HepG2 (cell line): ENCODE results near the gene MASP2. TPM values are rescaled to one million over a fixed set of nuclear protein-coding genes. Genes with fewer than 3 reads are reported as not detected.

ENCODE experiments used
- ATAC-seq: fragments of 200-7000 bp; cut with Tn5 transposase; 3 replicates; pipeline ENCODE4 v1.9.1; 2020; ENCODE audit warnings: mild to moderate bottlenecking, moderate library complexity
- BruUV-seq: library from RNA; stranded (reverse); fragments of 400-500 nt; replicated peaks from 2 replicates; lab custom pipeline; 2021; lab: Mats Ljungman, UMichigan
- CTCF ChIA-PET: fragments of 300-600 bp; formaldehyde crosslinking; extraction: SDS; loops from one replicate; lab custom pipeline; 2021; ENCODE audit warnings: low total read pairs, inconsistent platforms, low intra/inter-chr PET ratio; lab: Yijun Ruan, JAX
- POLR2A ChIA-PET: fragments of 350-600 bp; sonication (Branson Sonifier 250); formaldehyde crosslinking; loops from one replicate; lab custom pipeline; 2020; ENCODE audit warnings: antibody characterized with exemption, inconsistent platforms; lab: Yijun Ruan, JAX
- DNase-seq: peaks from one replicate; pipeline ENCODE4 v3.0.0-alpha.2; 2015; ENCODE audit warnings: low spot score
- FAIRE-seq: peaks from 3 replicates; lab custom pipeline; 2011; peaks lifted over from hg19 to GRCh38; lab: Jason Lieb, UNC
- H2AFZ ChIP-seq: one replicate; pipeline ENCODE4 v1.6.1; 2011; ENCODE audit warnings: low read length, inconsistent platforms
- H3K27ac ChIP-seq: fragments of 300-600 bp; 3 replicates; pipeline ENCODE4 v1.8.0; 2011; ENCODE audit warnings: mixed run types, mild to moderate bottlenecking, mixed read lengths, low read length, inconsistent platforms; ENCODE audit not compliant: insufficient read depth; ENCODE audit errors: extremely low read length
- H3K27me3 ChIP-seq, 2 experiments: fragments of 200-600 bp in 1 of 2; 2 replicates in 1 of 2; 3 replicates in 1 of 2; pipeline versions ENCODE4 v1.6.0 to v1.8.0; 2011; ENCODE audit warnings: low read length in 2 of 2, mild to moderate bottlenecking in 2 of 2, moderate library complexity in 2 of 2, inconsistent platforms in 1 of 2; ENCODE audit not compliant: insufficient read depth in 2 of 2, control insufficient read depth in 1 of 2
- H3K36me3 ChIP-seq, 2 experiments: fragments of 200-600 bp in 1 of 2; replicated peaks in 1 of 2; 2 replicates in 1 of 2; 3 replicates in 1 of 2; pipeline versions ENCODE4 v1.5.1 to v1.8.0; 2011; ENCODE audit warnings: low read length in 2 of 2, inconsistent platforms in 1 of 2; ENCODE audit not compliant: insufficient read depth in 2 of 2, control insufficient read depth in 1 of 2
- H3K4me1 ChIP-seq: 2 replicates; pipeline ENCODE4 v1.5.1; 2012; ENCODE audit warnings: low read length, inconsistent platforms; ENCODE audit not compliant: insufficient read depth
- H3K4me2 ChIP-seq: 2 replicates; pipeline ENCODE4 v1.6.0; 2011; ENCODE audit warnings: low read depth, low read length, inconsistent platforms
- H3K4me3 ChIP-seq, 3 experiments: fragments of 200-600 bp in 1 of 3; sonication (generic), shearing (Covaris generic) in 1 of 3; replicated peaks in 1 of 3; 2 replicates each; pipeline ENCODE4 v1.5.1; 2011 to 2016; ENCODE audit warnings: low read length in 3 of 3, inconsistent platforms in 2 of 3, low read depth in 2 of 3, mild to moderate bottlenecking in 2 of 3, control low read depth in 1 of 3, mixed read lengths in 1 of 3; ENCODE audit not compliant: insufficient read depth in 1 of 3
- H3K79me2 ChIP-seq: one replicate; pipeline ENCODE4 v1.6.1; 2011; ENCODE audit warnings: low read length, inconsistent platforms; ENCODE audit not compliant: insufficient read depth
- H3K9ac ChIP-seq: 2 replicates; pipeline ENCODE4 v1.6.0; 2011; ENCODE audit warnings: mild to moderate bottlenecking, low read depth, low read length, inconsistent platforms; ENCODE audit not compliant: insufficient read depth
- H3K9me3 ChIP-seq: 2 replicates; pipeline ENCODE4 v1.5.1; 2012; ENCODE audit warnings: mild to moderate bottlenecking, low read length
- H4K20me1 ChIP-seq: 2 replicates; pipeline ENCODE4 v1.6.0; 2011; ENCODE audit warnings: inconsistent platforms, mild to moderate bottlenecking, low read length, moderate library complexity; ENCODE audit not compliant: insufficient read depth
- AGO2 ChIP-seq: fragments of 200-400 bp; formaldehyde crosslinking; optimal IDR thresholded peaks from 2 replicates; pipeline ENCODE3; 2017; ENCODE audit warnings: mild to moderate bottlenecking, low read depth, low read length, moderate library complexity
- ARID4A ChIP-seq: sonication (generic); formaldehyde crosslinking; IDR thresholded peaks from 2 replicates; pipeline ENCODE4 v1.5.0; 2020; ENCODE audit warnings: mild to moderate bottlenecking, missing genetic modification reagents, borderline replicate concordance
- MYNN ChIP-seq: sonication (generic); formaldehyde crosslinking; IDR thresholded peaks from 2 replicates; pipeline ENCODE4 v1.4.0; 2020; ENCODE audit warnings: mild to moderate bottlenecking, low read depth, missing genetic modification reagents
- RBFOX2 ChIP-seq: fragments of 200-400 bp; formaldehyde crosslinking; IDR thresholded peaks from 2 replicates; pipeline ENCODE4 v1.6.1; 2017; ENCODE audit warnings: low read depth, mild to moderate bottlenecking, low read length
- THYN1 ChIP-seq: sonication (generic); formaldehyde crosslinking; IDR thresholded peaks from 2 replicates; pipeline ENCODE4 v1.8.1; 2023; ENCODE audit warnings: low read depth, mild to moderate bottlenecking, moderate library complexity, missing genetic modification reagents, borderline replicate concordance
- ZNF430 ChIP-seq: sonication (generic); formaldehyde crosslinking; IDR thresholded peaks from 2 replicates; pipeline ENCODE4 v1.9.0; 2021; ENCODE audit warnings: mild to moderate bottlenecking, missing genetic modification reagents
- ZNF691 ChIP-seq: sonication (generic); formaldehyde crosslinking; IDR thresholded peaks from 2 replicates; pipeline ENCODE4 v1.4.0; 2020; ENCODE audit warnings: missing genetic modification reagents, low read depth, mild to moderate bottlenecking, borderline replicate concordance
- ZNF768 ChIP-seq: sonication (generic); formaldehyde crosslinking; IDR thresholded peaks from 2 replicates; pipeline ENCODE4 v1.4.0; 2020; ENCODE audit warnings: missing genetic modification reagents
- WGBS: methylation state at CpG from one replicate; pipeline ENCODE4 v1.1.6; 2017; ENCODE audit warnings: low lambda C conversion rate; 5-methylcytosine and 5-hydroxymethylcytosine counted together
- in situ Hi-C: cut with HindIII; loops from 2 replicates; pipeline ENCODE4 v1.10.0; 2017; ENCODE audit warnings: low pct_unique_long_range_greater_than_20kb; ENCODE audit not compliant: extremely low pct_ligation_motif_present
- intact Hi-C: fragments of 100-400 bp; cut with micrococcal nuclease; formaldehyde crosslinking; loops from one replicate; pipeline ENCODE4 v1.10.0; 2022; ENCODE audit not compliant: unreplicated experiment
- polyA plus RNA-seq, 8 experiments: library from polyadenylated mRNA; depleted of rRNA in 3 of 8; stranded (reverse) in 7 of 8; unstranded in 1 of 8; fragments of >200 nt; fragmentation: Illumina TruSeq in 4 of 8; extraction: Trizol in 4 of 8; gene quantifications; 2 replicates each; pipeline versions ENCODE4 v1.2.1 to v1.2.3, GENCODE V29; 2011 to 2016; ENCODE audit warnings: low read depth in 4 of 8, missing spikeins in 1 of 8, mixed read lengths in 1 of 8; ENCODE audit not compliant: insufficient read depth in 1 of 8
- total RNA-seq, 5 experiments: library from RNA; depleted of rRNA; stranded (reverse); fragments of >200 nt; fragmentation: Illumina TruSeq; extraction: Trizol; gene quantifications; 2 replicates each; pipeline ENCODE4 v1.2.3, GENCODE V29; 2016; ENCODE audit warnings: low read depth in 1 of 5
- TF ChIP-seq, protein P1 (sequence below): sonication (generic); formaldehyde crosslinking; IDR thresholded peaks from 2 replicates; pipeline ENCODE4 v1.5.1; 2020; ENCODE audit warnings: mild to moderate bottlenecking, missing genetic modification reagents, moderate library complexity

MASP2 gene
- total and polyA plus RNA-seq, 2 of the 13 experiments (the other 11 are each of a cell fraction or from before 2014, with no cell fraction given) = 7.1 to 11.8 TPM

DNA sequence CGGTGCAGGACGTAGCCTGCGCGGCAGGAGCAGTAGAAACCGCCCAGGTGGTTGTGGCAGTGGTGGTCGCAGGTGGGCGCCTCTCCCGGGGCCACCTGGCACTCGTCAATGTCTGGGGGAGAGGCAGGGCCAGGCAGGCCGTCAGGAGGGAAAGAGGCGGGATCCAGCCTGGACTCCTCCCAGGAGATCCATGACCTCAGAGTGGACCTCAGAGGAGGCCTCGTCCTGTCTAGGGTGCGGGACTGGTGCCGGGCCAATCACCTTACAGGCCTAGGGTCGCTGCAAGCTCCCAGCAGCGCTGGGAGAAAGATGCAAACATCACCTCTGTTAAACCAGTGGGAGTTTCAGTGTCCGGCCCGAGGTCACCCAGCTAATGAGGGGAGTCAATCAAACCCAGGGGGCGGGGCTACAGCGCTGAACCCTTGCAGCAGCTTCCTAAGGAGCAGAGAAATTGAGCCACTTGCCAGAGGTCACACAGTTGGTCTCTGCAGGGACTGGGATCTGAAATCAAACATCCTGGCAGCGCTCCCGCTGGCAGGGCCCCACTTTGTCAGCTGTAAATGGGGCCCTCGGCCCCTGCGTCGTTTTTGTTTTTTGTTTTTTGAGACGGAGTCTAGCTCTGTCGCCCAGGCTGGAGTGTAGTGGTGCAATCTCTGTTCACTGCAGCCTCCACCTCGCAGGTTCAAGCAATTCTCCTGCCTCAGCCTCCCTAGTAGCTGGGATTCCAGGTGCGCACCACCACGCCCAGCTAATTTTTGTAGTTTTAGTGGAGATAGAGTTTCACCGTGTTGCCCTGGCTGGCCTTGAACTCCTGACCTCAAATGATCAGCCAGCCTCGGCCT, 1.4 kb downstream of the MASP2 start (continued):
- peak; percentile 44; the same call in 1 of the 2 replicates for TF ChIP-seq ARID4A
- no peak for TF ChIP-seq THYN1
- TF ChIP-seq, protein P1, sequence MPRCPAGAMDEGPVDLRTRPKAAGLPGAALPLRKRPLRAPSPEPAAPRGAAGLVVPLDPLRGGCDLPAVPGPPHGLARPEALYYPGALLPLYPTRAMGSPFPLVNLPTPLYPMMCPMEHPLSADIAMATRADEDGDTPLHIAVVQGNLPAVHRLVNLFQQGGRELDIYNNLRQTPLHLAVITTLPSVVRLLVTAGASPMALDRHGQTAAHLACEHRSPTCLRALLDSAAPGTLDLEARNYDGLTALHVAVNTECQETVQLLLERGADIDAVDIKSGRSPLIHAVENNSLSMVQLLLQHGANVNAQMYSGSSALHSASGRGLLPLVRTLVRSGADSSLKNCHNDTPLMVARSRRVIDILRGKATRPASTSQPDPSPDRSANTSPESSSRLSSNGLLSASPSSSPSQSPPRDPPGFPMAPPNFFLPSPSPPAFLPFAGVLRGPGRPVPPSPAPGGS (CRISPR knock-in tag) = no peak
- peak; percentile 64 for TF ChIP-seq ZNF768 (CRISPR knock-in tag)
- TF ChIP-seq, all 625 proteins: peak for 9

DNA sequence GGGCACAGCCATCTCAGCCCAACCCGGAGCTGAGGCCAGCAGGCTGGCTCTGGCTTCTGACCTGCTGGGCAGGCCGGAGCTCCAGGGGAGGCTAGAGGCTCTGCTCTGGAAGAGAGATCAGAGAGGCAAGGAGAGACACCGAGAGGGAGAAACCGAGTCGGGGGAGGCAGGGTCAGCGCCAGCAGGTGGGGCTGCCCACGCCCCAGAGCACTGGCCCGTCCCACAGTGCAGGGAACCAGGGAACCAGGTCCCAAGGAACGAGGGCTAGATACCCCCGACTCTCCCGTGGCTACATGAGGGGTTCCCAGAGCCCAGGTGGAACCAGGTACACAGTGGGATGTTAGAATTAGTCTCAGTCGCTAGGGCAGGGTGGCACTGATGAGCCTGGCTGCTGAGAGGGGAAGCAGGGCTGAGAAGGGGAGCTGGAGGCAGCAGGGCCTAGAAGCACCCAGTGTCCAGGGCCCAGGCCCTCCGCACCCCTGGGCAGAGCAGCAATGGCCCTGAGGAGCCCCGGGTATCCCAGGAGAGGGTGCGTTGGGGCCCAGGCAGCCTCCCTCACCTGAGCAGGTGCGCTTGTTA, 2.1 kb downstream of the MASP2 start:
- Histone ChIP-seq H3K27ac (no peak overlapping the region), H3K4me1 (peaks cover 28% of the 10 kb centered on the region), H3K9ac (no peak overlapping the region), H3K27me3 (no peaks in the 10 kb centered on the region), H4K20me1 (no peaks in the 10 kb centered on the region), H3K4me3 (no peak overlapping the region), H3K9me3 (no peaks in the 10 kb centered on the region), H2AFZ (no peak overlapping the region), H3K36me3 (no peaks in the 10 kb centered on the region), H3K79me2 (no peaks in the 10 kb centered on the region), H3K4me2 (no peak overlapping the region)
- intact Hi-C loops (no loop called here), in situ Hi-C loops (loop anchor here (25.0 kb wide), 1 partner anchor 592 kb away; no protein-coding TSS in a partner anchor)
- POLR2A ChIA-PET = interaction anchor here (0.6 to 3.0 kb wide), 4 partner anchors 9 to 246 kb away, joined by 3 to 18 read pairs (median 8); partner anchors contain the start of genes SRM and TARDBP
- no TSS peak for BruUV-seq
- CTCF ChIA-PET = no interaction called here
- no peak for FAIRE-seq
- WGBS = 98% methylated on average over 10 of the region's 16 CpGs
- no peak for DNase-seq
- TF ChIP-seq MYNN (CRISPR knock-in tag) (no peak), ZNF691 (CRISPR knock-in tag) (no peak), RBFOX2 (peak; percentile 48; the same call in 1 of the 2 replicates), ZNF430 (CRISPR knock-in tag) (no peak), AGO2 (peak; percentile 50)
- no peak for ATAC-seq
